Measurements from ENCODE around the gene CDIP1.

CDIP1 gene

GRCh38 chr16:4513881-4514280 is 24.7 kb downstream of the CDIP1 start:
- Histone ChIP-seq H3K79me2 (ENCODE audit: control insufficient read depth, insufficient read depth, low read length, unreplicated experiment) (peaks cover 5% of the 10 kb centered on the region), H3K4me3 (ENCODE audit: low read depth, low read length) (no peak overlapping the region)

GRCh38 chr16:4513086-4513860 is 25.3 kb downstream of the CDIP1 start:
- H2AFZ ChIP-seq (ENCODE audit: low read length, unreplicated experiment) = no peak overlapping the region
- peaks cover 3% of the 10 kb centered on the region; the same call in 1 of the 2 replicates for H3K36me3 ChIP-seq (ENCODE audit: insufficient read depth, low read length)
- peaks cover 5% of the 10 kb centered on the region for H3K79me2 ChIP-seq (ENCODE audit: control insufficient read depth, insufficient read depth, low read length, unreplicated experiment)
- H3K27me3 ChIP-seq (ENCODE audit: insufficient read depth, low read length) = no peaks in the 10 kb centered on the region
- peaks cover 8% of the 10 kb centered on the region for H3K4me1 ChIP-seq (ENCODE audit: control insufficient read depth, insufficient read depth, low read length, unreplicated experiment)
- no peak overlapping the region for H3K27ac ChIP-seq (ENCODE audit: low read depth, low read length)
- H3K4me3 ChIP-seq (ENCODE audit: low read depth, low read length) = no peak overlapping the region

More at GRCh38 chr16:4513881-4514280, 24.7 kb downstream of the CDIP1 start:
- H3K27me3 ChIP-seq (ENCODE audit: insufficient read depth, low read length) = no peaks in the 10 kb centered on the region
- H2AFZ ChIP-seq (ENCODE audit: low read length, unreplicated experiment) = no peak overlapping the region
- H3K4me1 ChIP-seq (ENCODE audit: control insufficient read depth, insufficient read depth, low read length, unreplicated experiment) = peaks cover 8% of the 10 kb centered on the region
- H3K36me3 ChIP-seq (ENCODE audit: insufficient read depth, low read length) = no peaks in the 10 kb centered on the region; the same call in 1 of the 2 replicates
- no peak overlapping the region for H3K27ac ChIP-seq (ENCODE audit: low read depth, low read length)

DNA sequence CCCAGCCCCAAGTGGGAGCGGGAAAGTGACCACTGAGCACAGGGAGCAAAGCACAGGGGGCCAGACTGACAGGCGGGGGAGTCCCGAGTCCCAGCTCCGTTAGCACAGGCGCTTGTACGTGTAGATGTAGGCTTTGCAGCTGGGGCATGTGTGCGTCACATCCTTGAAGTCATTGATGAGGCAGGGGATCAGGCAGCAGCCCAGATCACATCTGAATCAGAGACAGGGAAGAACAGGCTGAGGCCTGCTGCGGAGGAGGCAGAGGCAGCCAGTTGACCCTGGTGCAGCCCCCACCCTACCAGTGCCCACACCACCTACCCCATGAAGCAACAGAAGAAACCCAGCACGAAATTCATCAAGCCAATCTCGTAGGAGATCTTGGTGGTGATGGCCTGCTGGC is 26.1 kb downstream of the CDIP1 start:
- H3K36me3 ChIP-seq (ENCODE audit: insufficient read depth, low read length) = peaks cover 6% of the 10 kb centered on the region; the same call in 1 of the 2 replicates
- no peaks in the 10 kb centered on the region for H3K27me3 ChIP-seq (ENCODE audit: insufficient read depth, low read length)

GRCh38 chr16:4511441-4512082 is 27.0 kb downstream of the CDIP1 start:
- H3K4me3 ChIP-seq (ENCODE audit: low read depth, low read length) = no peak overlapping the region
- peaks cover 10% of the 10 kb centered on the region for H3K4me1 ChIP-seq (ENCODE audit: control insufficient read depth, insufficient read depth, low read length, unreplicated experiment)
- H2AFZ ChIP-seq (ENCODE audit: low read length, unreplicated experiment) = no peak overlapping the region
- H3K36me3 ChIP-seq (ENCODE audit: insufficient read depth, low read length) = peaks cover 9% of the 10 kb centered on the region; the same call in 1 of the 2 replicates
- H3K27me3 ChIP-seq (ENCODE audit: insufficient read depth, low read length) = no peaks in the 10 kb centered on the region
- H3K27ac ChIP-seq (ENCODE audit: low read depth, low read length) = no peak overlapping the region
- no peaks in the 10 kb centered on the region for H3K79me2 ChIP-seq (ENCODE audit: control insufficient read depth, insufficient read depth, low read length, unreplicated experiment)

More for the DNA sequence above, 26.1 kb downstream of the CDIP1 start:
- H3K79me2 ChIP-seq (ENCODE audit: control insufficient read depth, insufficient read depth, low read length, unreplicated experiment) = peaks cover 4% of the 10 kb centered on the region
- no peak overlapping the region for H3K4me3 ChIP-seq (ENCODE audit: low read depth, low read length)
- H2AFZ ChIP-seq (ENCODE audit: low read length, unreplicated experiment) = no peak overlapping the region
- H3K4me1 ChIP-seq (ENCODE audit: control insufficient read depth, insufficient read depth, low read length, unreplicated experiment) = peaks cover 8% of the 10 kb centered on the region
- H3K27ac ChIP-seq (ENCODE audit: low read depth, low read length) = no peak overlapping the region

DNA sequence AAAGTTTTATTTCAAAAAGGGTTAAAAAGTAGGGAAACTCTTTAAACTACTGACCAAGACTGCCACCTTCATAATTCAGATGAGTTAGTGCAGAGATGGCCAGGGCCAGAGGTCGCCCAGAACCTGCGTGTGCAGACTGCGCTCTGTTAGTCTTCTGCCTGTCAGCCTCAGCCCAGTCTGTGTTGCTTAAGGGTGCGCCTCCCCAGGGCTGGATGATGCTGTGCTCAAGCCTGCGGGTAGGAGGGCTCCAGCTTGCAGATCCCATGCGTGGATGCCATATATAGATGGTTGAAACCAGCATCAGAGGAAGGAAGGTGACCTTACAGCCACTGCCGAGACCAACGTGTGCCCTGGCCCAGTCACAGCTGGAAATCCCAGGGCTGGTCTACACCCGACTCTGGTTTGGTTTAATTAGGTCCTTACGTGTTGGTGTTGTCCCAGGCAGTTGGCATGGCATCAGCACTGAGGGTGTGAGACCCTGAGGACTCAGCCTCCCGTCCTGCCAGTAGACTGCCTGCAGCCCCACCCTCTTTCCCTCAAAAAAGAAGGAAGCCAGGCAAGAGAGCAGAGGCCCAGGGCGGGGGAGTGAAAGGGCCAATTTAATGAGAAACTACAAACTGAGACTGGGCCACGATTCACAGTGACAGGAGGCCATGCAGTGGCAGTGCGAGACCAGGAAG is 27.7 kb downstream of the CDIP1 start:
- Histone ChIP-seq H2AFZ (ENCODE audit: low read length, unreplicated experiment) (no peak overlapping the region), H3K36me3 (ENCODE audit: insufficient read depth, low read length) (peaks cover 9% of the 10 kb centered on the region), H3K27me3 (ENCODE audit: insufficient read depth, low read length) (no peaks in the 10 kb centered on the region), H3K27ac (ENCODE audit: low read depth, low read length) (no peak overlapping the region), H3K4me3 (ENCODE audit: low read depth, low read length) (no peak overlapping the region), H3K4me1 (ENCODE audit: control insufficient read depth, insufficient read depth, low read length, unreplicated experiment) (peaks cover 11% of the 10 kb centered on the region), H3K79me2 (ENCODE audit: control insufficient read depth, insufficient read depth, low read length, unreplicated experiment) (no peaks in the 10 kb centered on the region)

GRCh38 chr16:4510131-4510530 is 28.4 kb downstream of the CDIP1 start:
- Histone ChIP-seq H3K27me3 (ENCODE audit: insufficient read depth, low read length) (no peaks in the 10 kb centered on the region), H3K79me2 (ENCODE audit: control insufficient read depth, insufficient read depth, low read length, unreplicated experiment) (peaks cover 5% of the 10 kb centered on the region), H3K4me1 (ENCODE audit: control insufficient read depth, insufficient read depth, low read length, unreplicated experiment) (peaks cover 3% of the 10 kb centered on the region), H2AFZ (ENCODE audit: low read length, unreplicated experiment) (no peak overlapping the region), H3K36me3 (ENCODE audit: insufficient read depth, low read length) (peaks cover 9% of the 10 kb centered on the region), H3K27ac (ENCODE audit: low read depth, low read length) (no peak overlapping the region), H3K4me3 (ENCODE audit: low read depth, low read length) (no peak overlapping the region)

DNA sequence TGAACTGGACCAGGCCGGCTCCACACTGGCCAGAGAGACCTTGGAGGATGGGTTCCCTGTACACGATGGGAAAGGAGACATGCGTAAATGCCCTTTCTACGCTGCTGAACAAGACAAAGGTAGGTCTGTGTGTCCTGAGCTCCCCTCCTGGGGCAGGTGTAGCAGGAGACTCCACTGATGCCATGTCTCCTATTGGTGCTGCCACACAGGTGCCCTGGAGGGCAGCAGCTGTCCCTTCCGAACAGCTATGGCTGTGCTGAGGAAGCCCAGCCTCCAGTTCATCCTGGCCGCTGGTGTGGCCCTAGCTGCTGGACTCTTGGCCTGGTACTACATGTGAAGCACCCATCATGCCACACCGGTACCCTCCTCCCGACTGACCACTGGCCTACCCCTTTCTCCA is 29.2 kb downstream of the CDIP1 start:
- peaks cover 3% of the 10 kb centered on the region for H3K4me1 ChIP-seq (ENCODE audit: control insufficient read depth, insufficient read depth, low read length, unreplicated experiment)
- peaks cover 9% of the 10 kb centered on the region for H3K79me2 ChIP-seq (ENCODE audit: control insufficient read depth, insufficient read depth, low read length, unreplicated experiment)
- H2AFZ ChIP-seq (ENCODE audit: low read length, unreplicated experiment) = no peak overlapping the region
- H3K36me3 ChIP-seq (ENCODE audit: insufficient read depth, low read length) = peaks cover 9% of the 10 kb centered on the region
- H3K27ac ChIP-seq (ENCODE audit: low read depth, low read length) = no peak overlapping the region
- no peak overlapping the region for H3K4me3 ChIP-seq (ENCODE audit: low read depth, low read length)
- H3K27me3 ChIP-seq (ENCODE audit: insufficient read depth, low read length) = no peaks in the 10 kb centered on the region

GRCh38 chr16:4508806-4509205 is 29.8 kb downstream of the CDIP1 start:
- Histone ChIP-seq H2AFZ (ENCODE audit: low read length, unreplicated experiment) (no peak overlapping the region), H3K36me3 (ENCODE audit: insufficient read depth, low read length) (peaks cover 9% of the 10 kb centered on the region), H3K4me1 (ENCODE audit: control insufficient read depth, insufficient read depth, low read length, unreplicated experiment) (peaks cover 3% of the 10 kb centered on the region), H3K4me3 (ENCODE audit: low read depth, low read length) (no peak overlapping the region), H3K27ac (ENCODE audit: low read depth, low read length) (no peak overlapping the region), H3K79me2 (ENCODE audit: control insufficient read depth, insufficient read depth, low read length, unreplicated experiment) (peaks cover 12% of the 10 kb centered on the region), H3K27me3 (ENCODE audit: insufficient read depth, low read length) (no peaks in the 10 kb centered on the region)

DNA sequence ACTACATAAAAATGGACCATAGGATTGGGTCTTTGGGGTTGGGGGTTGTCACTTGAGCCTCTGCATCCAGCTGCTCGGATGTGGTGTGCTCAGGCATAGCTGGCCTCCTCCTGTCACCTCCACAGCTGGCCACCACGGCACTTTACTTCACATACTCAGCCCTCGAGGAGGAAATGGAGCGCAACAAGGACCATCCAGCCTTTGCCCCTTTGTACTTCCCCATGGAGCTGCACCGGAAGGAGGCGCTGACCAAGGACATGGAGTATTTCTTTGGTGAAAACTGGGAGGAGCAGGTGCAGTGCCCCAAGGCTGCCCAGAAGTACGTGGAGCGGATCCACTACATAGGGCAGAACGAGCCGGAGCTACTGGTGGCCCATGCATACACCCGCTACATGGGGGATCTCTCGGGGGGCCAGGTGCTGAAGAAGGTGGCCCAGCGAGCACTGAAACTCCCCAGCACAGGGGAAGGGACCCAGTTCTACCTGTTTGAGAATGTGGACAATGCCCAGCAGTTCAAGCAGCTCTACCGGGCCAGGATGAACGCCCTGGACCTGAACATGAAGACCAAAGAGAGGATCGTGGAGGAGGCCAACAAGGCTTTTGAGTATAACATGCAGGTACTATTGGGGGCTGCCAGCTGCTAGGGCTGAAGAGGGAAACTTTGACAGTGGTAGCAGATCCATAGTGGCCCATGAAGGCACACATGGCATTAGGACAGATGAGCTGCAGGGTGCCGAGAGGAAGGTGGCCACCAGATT is 30.8 kb downstream of the CDIP1 start:
- Histone ChIP-seq H3K27ac (ENCODE audit: low read depth, low read length) (no peak overlapping the region), H3K79me2 (ENCODE audit: control insufficient read depth, insufficient read depth, low read length, unreplicated experiment) (peaks cover 20% of the 10 kb centered on the region), H2AFZ (ENCODE audit: low read length, unreplicated experiment) (no peak overlapping the region), H3K36me3 (ENCODE audit: insufficient read depth, low read length) (peaks cover 9% of the 10 kb centered on the region), H3K4me1 (ENCODE audit: control insufficient read depth, insufficient read depth, low read length, unreplicated experiment) (peaks cover 7% of the 10 kb centered on the region), H3K27me3 (ENCODE audit: insufficient read depth, low read length) (no peaks in the 10 kb centered on the region), H3K4me3 (ENCODE audit: low read depth, low read length) (no peak overlapping the region)

- Histone ChIP-seq H3K27me3 (ENCODE audit: insufficient read depth, low read length) (no peaks in the 10 kb centered on the region), H3K4me1 (ENCODE audit: control insufficient read depth, insufficient read depth, low read length, unreplicated experiment) (peaks cover 11% of the 10 kb centered on the region), H3K27ac (ENCODE audit: low read depth, low read length) (no peak overlapping the region), H2AFZ (ENCODE audit: low read length, unreplicated experiment) (no peak overlapping the region), H3K79me2 (ENCODE audit: control insufficient read depth, insufficient read depth, low read length, unreplicated experiment) (peaks cover 30% of the 10 kb centered on the region), H3K4me3 (ENCODE audit: low read depth, low read length) (no peak overlapping the region), H3K36me3 (ENCODE audit: insufficient read depth, low read length) (peaks cover 9% of the 10 kb centered on the region)
Observed at GRCh38 chr16:4506450-4506849, 32.1 kb downstream of the CDIP1 start.
